H1 (cell line): ENCODE measurements around the gene RADIL. TPM values are rescaled to one million over a fixed set of nuclear protein-coding genes. Genes with fewer than 3 reads are reported as not detected.
A peak's percentile ranks its signal among the peaks of the same experiment; 100 is the strongest.

ENCODE experiments used
- CTCF ChIA-PET: fragments of 300-600 bp; sonication (Branson Sonifier 250); formaldehyde crosslinking; loops from one replicate; lab custom pipeline; 2021; ENCODE audit not compliant: partially characterized antibody; lab: Charles Lee
- POLR2A ChIA-PET: fragments of 300-600 bp; sonication (Branson Sonifier 250); formaldehyde crosslinking; loops from one replicate; lab custom pipeline; 2021; ENCODE audit warnings: inconsistent platforms; ENCODE audit not compliant: partially characterized antibody; lab: Charles Lee
- DNase-seq, 2 experiments: peaks; one replicate each; pipeline versions ENCODE4 v3.0.0 to v3.0.0-alpha.2; 2010 to 2022; ENCODE audit warnings: low spot score in 2 of 2, low read depth in 1 of 2, mixed read lengths in 1 of 2
- FAIRE-seq: peaks from 2 replicates; lab custom pipeline; 2011; peaks lifted over from hg19 to GRCh38; lab: Jason Lieb, UNC
- H2AFZ ChIP-seq: 2 replicates; pipeline ENCODE4 v1.8.1; 2012; ENCODE audit warnings: low read length, inconsistent platforms
- H2AK5ac ChIP-seq: 2 replicates; pipeline ENCODE4 v1.6.1; 2013; ENCODE audit warnings: low read depth, low read length
- H2BK120ac ChIP-seq: replicated peaks from 2 replicates; pipeline ENCODE3; 2013; ENCODE audit warnings: low read depth, low read length, inconsistent platforms
- H2BK12ac ChIP-seq: 2 replicates; pipeline ENCODE4 v1.6.1; 2013; ENCODE audit warnings: low read depth, low read length
- H2BK15ac ChIP-seq: 2 replicates; pipeline ENCODE4 v1.6.1; 2013; ENCODE audit warnings: low read length
- H2BK20ac ChIP-seq: 2 replicates; pipeline ENCODE4 v1.6.1; 2013; ENCODE audit warnings: low read length
- H2BK5ac ChIP-seq: 2 replicates; pipeline ENCODE4 v1.6.1; 2013; ENCODE audit warnings: low read depth, low read length
- H3K14ac ChIP-seq: 2 replicates; pipeline ENCODE4 v1.6.1; 2013; ENCODE audit warnings: inconsistent platforms; ENCODE audit not compliant: insufficient read length
- H3K18ac ChIP-seq: 2 replicates; pipeline ENCODE4 v1.6.1; 2013; ENCODE audit warnings: low read length; ENCODE audit errors: extremely low read depth
- H3K23ac ChIP-seq: 2 replicates; pipeline ENCODE4 v1.6.1; 2013; ENCODE audit warnings: inconsistent platforms; ENCODE audit not compliant: insufficient read length
- H3K23me2 ChIP-seq: 2 replicates; pipeline ENCODE4 v1.6.1; 2013; ENCODE audit warnings: low read depth, low read length
- H3K27ac ChIP-seq: 2 replicates; pipeline ENCODE4 v1.6.1; 2011; ENCODE audit warnings: low read depth, low read length, inconsistent platforms
- H3K27me3 ChIP-seq, 4 experiments: replicated peaks in 1 of 4; 1 replicate in 1 of 4; 2 replicates in 3 of 4; pipeline versions ENCODE4 v1.6.1 to v1.8.1; 2011 to 2013; ENCODE audit warnings: low read length in 3 of 4, mild to moderate bottlenecking in 3 of 4, inconsistent platforms in 2 of 4, mixed read lengths in 2 of 4, moderate library complexity in 1 of 4; ENCODE audit not compliant: control insufficient read depth in 3 of 4, insufficient read depth in 3 of 4; ENCODE audit errors: extremely low read depth in 1 of 4
- H3K36me3 ChIP-seq, 4 experiments: 2 replicates each; pipeline versions ENCODE4 v1.6.1 to v1.8.1; 2011 to 2013; ENCODE audit warnings: mild to moderate bottlenecking in 4 of 4, low read length in 3 of 4, moderate library complexity in 2 of 4, control low read depth in 1 of 4, inconsistent platforms in 1 of 4; ENCODE audit not compliant: insufficient read depth in 4 of 4, control insufficient read depth in 2 of 4
- H3K4ac ChIP-seq: replicated peaks from 2 replicates; pipeline ENCODE3; 2013; ENCODE audit warnings: low read length, low read depth, mixed read lengths, inconsistent platforms; ENCODE audit not compliant: insufficient read length
- H3K4me1 ChIP-seq, 4 experiments: replicated peaks in 1 of 4; 1 replicate in 1 of 4; 2 replicates in 3 of 4; pipeline versions ENCODE4 v1.6.1 to v1.8.1; 2011 to 2013; ENCODE audit warnings: low read length in 3 of 4, inconsistent platforms in 2 of 4, mixed read lengths in 1 of 4; ENCODE audit not compliant: insufficient read depth in 4 of 4, control insufficient read depth in 3 of 4
- H3K4me2 ChIP-seq, 2 experiments: 2 replicates each; pipeline versions ENCODE4 v1.6.1 to v1.8.1; 2011 to 2013; ENCODE audit warnings: low read depth in 2 of 2, low read length in 2 of 2, control low read depth in 1 of 2, inconsistent platforms in 1 of 2, mild to moderate bottlenecking in 1 of 2; ENCODE audit not compliant: insufficient read depth in 1 of 2
- H3K4me3 ChIP-seq, 4 experiments: fragments of 200-600, 300-600 bp in 1 of 4; sonication (generic), shearing (Covaris generic), sonication (Bioruptor Twin) in 1 of 4; 2 replicates each; pipeline versions ENCODE4 v1.5.1 to v1.8.1; 2011 to 2016; ENCODE audit warnings: low read length in 4 of 4, low read depth in 3 of 4, control low read depth in 2 of 4, inconsistent platforms in 2 of 4, mild to moderate bottlenecking in 2 of 4, mixed read lengths in 1 of 4, moderate library complexity in 1 of 4; ENCODE audit not compliant: insufficient read depth in 2 of 4; ENCODE audit errors: extremely low read depth in 1 of 4
- H3K56ac ChIP-seq: replicated peaks from 2 replicates; pipeline ENCODE3; 2013; ENCODE audit warnings: low read depth, mild to moderate bottlenecking, mixed read lengths, low read length, inconsistent platforms; ENCODE audit not compliant: insufficient read length
- H3K79me1 ChIP-seq: 2 replicates; pipeline ENCODE4 v1.6.1; 2013; ENCODE audit warnings: low read depth, low read length, control low read depth
- H3K79me2 ChIP-seq, 2 experiments: 2 replicates each; pipeline versions ENCODE4 v1.6.1 to v1.8.1; 2012 to 2013; ENCODE audit warnings: low read length in 2 of 2, mild to moderate bottlenecking in 2 of 2, inconsistent platforms in 1 of 2; ENCODE audit not compliant: insufficient read depth in 2 of 2, control insufficient read depth in 1 of 2
- H3K9ac ChIP-seq, 4 experiments: replicated peaks in 1 of 4; 1 replicate in 1 of 4; 2 replicates in 3 of 4; pipeline versions ENCODE4 v1.6.1 to v1.8.1; 2011 to 2013; ENCODE audit warnings: low read depth in 3 of 4, low read length in 3 of 4, control low read depth in 2 of 4, mild to moderate bottlenecking in 2 of 4, moderate library complexity in 2 of 4, inconsistent platforms in 1 of 4; ENCODE audit errors: extremely low read depth in 1 of 4
- H3K9me3 ChIP-seq, 2 experiments: 2 replicates each; pipeline versions ENCODE4 v1.6.1 to v1.8.1; 2012 to 2013; ENCODE audit warnings: mild to moderate bottlenecking in 2 of 2, moderate library complexity in 2 of 2, control low read depth in 1 of 2, inconsistent platforms in 1 of 2, low read depth in 1 of 2, low read length in 1 of 2, mixed read lengths in 1 of 2; ENCODE audit not compliant: insufficient read depth in 2 of 2
- H4K20me1 ChIP-seq, 2 experiments: replicated peaks in 1 of 2; 2 replicates each; pipeline versions ENCODE3 to v1.8.1; 2011 to 2013; ENCODE audit warnings: inconsistent platforms in 2 of 2, low read length in 2 of 2, mild to moderate bottlenecking in 1 of 2; ENCODE audit not compliant: insufficient read depth in 2 of 2, control insufficient read depth in 1 of 2
- H4K5ac ChIP-seq: 2 replicates; pipeline ENCODE4 v1.6.1; 2013; ENCODE audit warnings: low read length, low read depth, mixed read lengths, inconsistent platforms; ENCODE audit not compliant: insufficient read length
- H4K8ac ChIP-seq: 2 replicates; pipeline ENCODE4 v1.8.0; 2013; ENCODE audit warnings: mild to moderate bottlenecking, moderate library complexity, low read length, inconsistent platforms; ENCODE audit not compliant: insufficient read depth; ENCODE audit errors: extremely low read depth
- H4K91ac ChIP-seq: replicated peaks from 2 replicates; pipeline ENCODE3; 2013; ENCODE audit warnings: low read length, mixed read lengths, inconsistent platforms; ENCODE audit not compliant: insufficient read length
- ASH2L ChIP-seq: fragments of 200-600, 300-600 bp; sonication (generic); IDR thresholded peaks from one replicate; pipeline ENCODE4 v1.7.1; 2017; ENCODE audit warnings: low read length
- CTBP2 ChIP-seq: IDR thresholded peaks from 2 replicates; pipeline ENCODE4 v1.7.0; 2011; ENCODE audit warnings: borderline replicate concordance, mild to moderate bottlenecking, moderate library complexity, mixed read lengths, low read length; ENCODE audit not compliant: insufficient read depth, insufficient read length
- EP300 ChIP-seq, 2 experiments: IDR thresholded peaks; 1 replicate in 1 of 2; 2 replicates in 1 of 2; pipeline ENCODE4 v1.6.1; 2011 to 2012; ENCODE audit warnings: low read depth in 2 of 2, low read length in 2 of 2, mild to moderate bottlenecking in 2 of 2, borderline replicate concordance in 1 of 2, inconsistent platforms in 1 of 2, moderate library complexity in 1 of 2
- GABPA ChIP-seq: IDR thresholded peaks from 2 replicates; pipeline ENCODE4 v1.6.1; 2011; ENCODE audit warnings: mild to moderate bottlenecking, low read length, moderate library complexity, borderline replicate concordance; ENCODE audit not compliant: insufficient read depth
- JUND ChIP-seq: IDR thresholded peaks from 2 replicates; pipeline ENCODE4 v1.6.1; 2011; ENCODE audit warnings: mild to moderate bottlenecking, improper control_type of control experiment, low read length
- KDM4A ChIP-seq: IDR thresholded peaks from one replicate; pipeline ENCODE4 v1.7.1; 2012; ENCODE audit warnings: low read depth, mild to moderate bottlenecking, moderate library complexity, low read length, inconsistent platforms; ENCODE audit not compliant: severe bottlenecking
- NRF1 ChIP-seq: IDR thresholded peaks from 2 replicates; pipeline ENCODE4 v1.6.1; 2011; ENCODE audit warnings: mild to moderate bottlenecking, low read depth, low read length, improper control_type of control experiment
- PHF8 ChIP-seq: fragments of 200-600 bp; sonication (generic); conservative IDR thresholded peaks from 2 replicates; pipeline ENCODE4 v1.7.1; 2012; ENCODE audit warnings: low read depth, mild to moderate bottlenecking, inconsistent platforms, low read length, moderate library complexity
- POU5F1 ChIP-seq: IDR thresholded peaks from 2 replicates; pipeline ENCODE4 v1.6.1; 2011; ENCODE audit warnings: low read depth, mild to moderate bottlenecking, low read length, moderate library complexity
- SP1 ChIP-seq: IDR thresholded peaks from 2 replicates; pipeline ENCODE4 v1.6.1; 2011; ENCODE audit warnings: low read depth, low read length
- SP2 ChIP-seq: IDR thresholded peaks from 2 replicates; pipeline ENCODE4 v1.6.1; 2012; ENCODE audit warnings: mild to moderate bottlenecking, low read length, inconsistent platforms
- USF2 ChIP-seq: IDR thresholded peaks from 2 replicates; pipeline ENCODE4 v1.6.1; 2011; ENCODE audit warnings: low read length, improper control_type of control experiment
- ZNF274 ChIP-seq: IDR thresholded peaks from 2 replicates; pipeline ENCODE4 v1.7.0; 2012; ENCODE audit warnings: low read length, borderline replicate concordance; ENCODE audit errors: extremely low read depth
- WGBS, 2 experiments: shearing (Covaris generic) in 1 of 2; methylation state at CpG; one replicate each; pipeline versions ENCODE4 v1.1.6 to v1.1.7; 2013 to 2015; ENCODE audit warnings: low lambda C conversion rate in 2 of 2, mixed read lengths in 2 of 2, inconsistent platforms in 1 of 2, low coverage in 1 of 2, missing lambda C conversion rate in 1 of 2; ENCODE audit not compliant: insufficient replicate concordance in 2 of 2, insufficient coverage in 1 of 2, insufficient read length in 1 of 2; ENCODE audit errors: extremely low coverage in 1 of 2, missing lambda C conversion rate in 1 of 2; 5-methylcytosine and 5-hydroxymethylcytosine counted together
- polyA plus RNA-seq, 7 experiments: library from polyadenylated mRNA; depleted of rRNA in 3 of 7; stranded (reverse) in 5 of 7; unstranded in 2 of 7; fragments of >200 nt in 5 of 7; fragments of 200-250 nt in 2 of 7; gene quantifications; 1 replicate in 5 of 7; 2 replicates in 1 of 7; 4 replicates in 1 of 7; pipeline versions ENCODE4 v1.2.1 to v1.2.3, GENCODE V29; 2011 to 2013; ENCODE audit warnings: missing spikeins in 2 of 7, mixed read lengths in 2 of 7
- total RNA-seq: library from RNA; stranded (reverse); fragmentation: NEBNext Ultra II Directional; extraction: Animal tissue kit (Norgen Biotek cat#: 25700); gene quantifications from 2 replicates; pipeline ENCODE4 v1.2.1, GENCODE V29; 2021

Gene RADIL
- total and polyA plus RNA-seq, 2 of the 8 experiments (the other 6 are each of a cell fraction or from before 2014, with no cell fraction given) = 5.0 to 5.4 TPM

GRCh38 chr7:4749363-4749762 is 134.2 kb downstream of the RADIL start:
- Histone ChIP-seq H3K79me2 (no peaks in the 10 kb centered on the region), H3K4me2 (no peak overlapping the region), H2AFZ (no peak overlapping the region), H3K4me1 (peaks cover 0 to 3% (median 3%) of the 10 kb centered on the region in 4 experiments; a peak in 6 of 7 replicates), H2BK15ac (no peak overlapping the region), H3K14ac (no peak overlapping the region), H3K23ac (no peak overlapping the region), H2BK12ac (no peak overlapping the region), H3K23me2 (no peaks in the 10 kb centered on the region), H2BK120ac (no peak overlapping the region), H4K8ac (peak overlapping the region; percentile 51; the same call in 1 of the 2 replicates), H4K91ac (no peak overlapping the region), H3K18ac (no peak overlapping the region), H4K20me1 (peaks cover 10 to 22% of the 10 kb centered on the region in 2 experiments), H3K79me1 (no peaks in the 10 kb centered on the region), H3K56ac (no peak overlapping the region), H3K4ac (no peak overlapping the region), H3K4me3 (no peak overlapping the region), H2BK20ac (no peak overlapping the region), H3K9ac (no peak overlapping the region), H4K5ac (no peak overlapping the region), H2AK5ac (no peak overlapping the region), H3K27me3 (peaks cover 0 to 20% (median 14%) of the 10 kb centered on the region in 4 experiments; a peak in 6 of 7 replicates), H3K36me3 (no peaks in the 10 kb centered on the region), H2BK5ac (no peak overlapping the region), H3K27ac (no peak overlapping the region), H3K9me3 (no peaks in the 10 kb centered on the region)
- 93% methylated on average over 12 of the region's 14 CpGs; no CpG with 5 or more reads in 1 of the 2 experiments for WGBS, 2 experiments
- CTCF ChIA-PET = interaction anchor here (0.6 to 4.0 kb wide), 4 partner anchors 17 to 138 kb away, joined by 3 to 13 read pairs (median 4); no protein-coding TSS in a partner anchor
- DNase-seq (no peak), FAIRE-seq (no peak)
- POLR2A ChIA-PET = no interaction called here
- no peak for TF ChIP-seq KDM4A
- no peak for TF ChIP-seq ZNF274
- TF ChIP-seq EP300 (IDR thresholded peaks at IDR 0.05; ENCODE audit: borderline replicate concordance in 1 of 2, low read depth in 2 of 2, low read length in 2 of 2) = no peak
- TF ChIP-seq PHF8 = no peak
- TF ChIP-seq JUND = no peak
- no peak for TF ChIP-seq CTBP2
- TF ChIP-seq NRF1 = no peak
- TF ChIP-seq GABPA = no peak
- TF ChIP-seq SP2 = no peak
- no peak for TF ChIP-seq USF2
- TF ChIP-seq SP1 = no peak
- no peak for TF ChIP-seq ASH2L
- no peak for TF ChIP-seq POU5F1
